ENCODE measurements around the gene PDLIM1.
A peak's percentile ranks its signal among the peaks of the same experiment; 100 is the strongest.

Gene PDLIM1

GRCh38 chr10:95289921-95290421, 832 bp downstream of the PDLIM1 start:
- TF ChIP-seq CTCF (IDR thresholded peaks at IDR 0.05; ENCODE audit: control insufficient read depth, extremely low read depth, insufficient read depth) = no peak
- H3K4me3 ChIP-seq (ENCODE audit: low read depth, low read length) = peak overlapping the region; percentile 69
- DNase-seq (ENCODE audit: low read depth) = no peak

DNA sequence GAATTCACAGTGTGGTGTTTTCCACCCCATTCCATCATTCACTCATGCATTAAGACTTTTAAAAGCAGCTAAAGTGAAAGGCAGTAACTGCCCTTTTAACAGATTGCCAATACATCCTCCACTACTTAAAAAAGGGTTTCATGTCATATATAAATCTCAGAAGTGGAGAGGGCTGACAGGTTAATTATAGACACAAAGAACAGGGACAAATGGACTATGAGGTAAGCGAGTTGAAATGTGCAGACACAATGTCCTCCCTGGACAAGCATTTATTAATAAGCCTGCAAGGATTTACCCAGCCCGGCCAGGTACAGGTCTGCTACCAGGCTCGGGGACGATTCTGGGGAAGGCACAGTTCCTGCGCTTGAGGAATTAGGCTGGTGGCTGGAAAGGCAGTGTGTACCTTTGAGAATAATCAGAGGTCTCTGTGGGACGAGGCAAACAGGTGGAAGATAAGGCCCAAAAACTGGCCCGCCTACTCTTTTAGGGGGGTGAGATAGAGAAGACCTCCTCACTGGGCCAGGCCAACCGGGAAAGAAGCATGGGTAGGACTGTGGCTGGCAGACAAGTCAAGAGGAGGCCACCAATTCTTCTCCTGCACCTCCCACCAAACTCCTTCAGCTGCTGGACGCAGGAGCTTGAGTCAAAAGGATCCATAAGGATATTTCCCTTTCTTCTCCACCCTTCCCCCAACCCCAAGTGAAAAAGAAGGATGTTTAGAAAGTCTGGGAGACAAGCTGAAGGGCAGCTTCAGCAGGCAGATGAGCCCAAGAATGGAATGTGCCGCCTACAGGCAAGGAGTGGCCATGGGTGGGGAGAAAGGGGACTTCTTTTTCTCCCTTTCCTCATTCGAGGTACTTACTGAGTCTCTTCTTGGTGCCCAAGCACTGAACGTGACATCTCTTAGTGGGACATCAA, 1.5 kb downstream of the PDLIM1 start:
- no peak for DNase-seq (ENCODE audit: low read depth)
- no peak for TF ChIP-seq CTCF (IDR thresholded peaks at IDR 0.05; ENCODE audit: control insufficient read depth, extremely low read depth, insufficient read depth)

DNA sequence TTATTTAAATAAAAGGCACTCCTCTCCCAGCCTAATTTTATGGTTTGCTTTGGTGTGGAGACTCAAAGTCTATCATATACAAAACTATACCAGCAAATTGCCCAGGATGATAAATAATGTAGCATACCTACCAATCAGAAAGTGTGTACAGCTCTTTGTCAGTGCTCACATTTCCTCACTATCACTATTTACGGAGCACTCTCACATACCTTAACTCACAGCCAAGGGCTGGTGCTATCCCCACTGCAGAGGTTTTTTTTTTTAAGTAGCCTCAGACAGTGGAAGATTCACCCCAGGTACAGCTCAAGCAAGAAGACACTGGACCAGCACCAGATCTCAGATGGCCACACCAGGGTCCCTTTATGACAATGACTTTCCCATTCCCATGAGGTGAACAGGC, 2.5 kb downstream of the PDLIM1 start:
- DNase-seq (ENCODE audit: low read depth) = no peak
- TF ChIP-seq CTCF (IDR thresholded peaks at IDR 0.05; ENCODE audit: control insufficient read depth, extremely low read depth, insufficient read depth) = no peak
- no peak overlapping the region for H3K4me3 ChIP-seq (ENCODE audit: low read depth, low read length)

More for the DNA sequence above, 1.5 kb downstream of the PDLIM1 start:
- no peak overlapping the region for H3K4me3 ChIP-seq (ENCODE audit: low read depth, low read length)

DNA sequence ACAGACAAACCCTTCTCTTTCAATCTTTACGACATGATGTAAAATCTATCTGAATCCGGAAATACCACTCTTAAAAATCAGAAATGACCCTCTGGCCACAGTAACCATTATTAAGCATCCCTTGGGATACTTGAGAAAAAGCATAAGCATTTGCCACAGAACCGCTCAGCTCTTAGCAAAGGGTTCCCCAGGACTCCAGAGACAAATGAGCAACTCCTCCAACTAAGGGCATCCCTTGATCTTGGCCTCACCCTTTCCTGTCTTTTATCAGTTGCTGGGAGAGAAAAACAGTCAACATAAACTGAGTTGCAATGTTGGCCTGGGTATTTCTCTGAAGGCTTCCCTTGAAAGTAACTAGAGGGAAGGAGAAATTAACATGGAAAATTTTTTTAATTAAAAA, 3.5 kb downstream of the PDLIM1 start:
- no peak overlapping the region for H3K4me3 ChIP-seq (ENCODE audit: low read depth, low read length)
- no peak for TF ChIP-seq CTCF (IDR thresholded peaks at IDR 0.05; ENCODE audit: control insufficient read depth, extremely low read depth, insufficient read depth)

DNA sequence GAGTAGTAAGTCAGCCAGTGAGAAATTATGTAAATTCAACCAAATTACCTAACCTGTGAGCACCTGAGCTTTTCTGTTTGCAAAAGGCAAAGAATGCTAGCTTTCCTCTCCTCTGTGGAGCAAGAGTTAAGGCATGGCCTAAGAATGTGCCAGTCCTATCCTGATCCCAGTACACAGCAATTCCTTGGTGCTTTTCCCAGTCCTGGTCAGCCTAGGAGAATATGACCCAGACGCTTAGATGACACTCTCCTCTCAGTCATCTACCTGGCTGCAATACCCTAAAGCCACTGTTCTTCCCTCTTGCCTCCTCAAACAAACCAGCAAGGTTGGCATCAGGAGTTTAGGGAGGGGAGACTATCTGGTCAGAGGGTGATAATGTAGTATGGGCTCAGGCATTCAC, 4.1 kb downstream of the PDLIM1 start:
- no peak for DNase-seq (ENCODE audit: low read depth)
- TF ChIP-seq CTCF (IDR thresholded peaks at IDR 0.05; ENCODE audit: control insufficient read depth, extremely low read depth, insufficient read depth) = no peak
- H3K4me3 ChIP-seq (ENCODE audit: low read depth, low read length) = no peak overlapping the region

More for the DNA sequence above, 3.5 kb downstream of the PDLIM1 start:
- DNase-seq (ENCODE audit: low read depth) = no peak

DNA sequence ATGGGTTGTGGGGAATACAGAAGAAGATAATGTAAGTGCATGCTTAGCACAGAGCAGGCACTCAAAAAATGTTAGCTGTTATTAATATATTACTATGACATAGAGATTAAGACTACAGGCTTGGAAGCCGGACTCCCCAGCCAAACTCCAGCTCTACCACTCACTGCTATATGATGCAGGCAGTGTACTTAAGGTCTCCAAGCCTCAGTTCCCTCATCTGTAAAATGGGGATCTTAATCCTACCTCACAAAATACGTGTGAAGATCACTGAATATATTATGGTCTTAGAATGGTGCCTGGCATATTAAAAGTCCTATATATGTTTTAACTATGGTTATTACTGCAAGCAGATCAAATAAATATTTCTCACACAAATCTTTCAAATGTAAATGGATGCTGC, 5.2 kb downstream of the PDLIM1 start:
- H3K4me3 ChIP-seq (ENCODE audit: low read depth, low read length) = no peak overlapping the region
- no peak for TF ChIP-seq CTCF (IDR thresholded peaks at IDR 0.05; ENCODE audit: control insufficient read depth, extremely low read depth, insufficient read depth)
- DNase-seq (ENCODE audit: low read depth) = no peak

Measured in LNCaP clone FGC (cell line).